ENCODE measurements around the gene PDXDC1.
"Not testable (repeated sequence)": the region's sequence is repeated elsewhere in the genome, so short reads cannot be mapped to it uniquely, and the experiment has no call there.

The PDXDC1 gene, protein sequence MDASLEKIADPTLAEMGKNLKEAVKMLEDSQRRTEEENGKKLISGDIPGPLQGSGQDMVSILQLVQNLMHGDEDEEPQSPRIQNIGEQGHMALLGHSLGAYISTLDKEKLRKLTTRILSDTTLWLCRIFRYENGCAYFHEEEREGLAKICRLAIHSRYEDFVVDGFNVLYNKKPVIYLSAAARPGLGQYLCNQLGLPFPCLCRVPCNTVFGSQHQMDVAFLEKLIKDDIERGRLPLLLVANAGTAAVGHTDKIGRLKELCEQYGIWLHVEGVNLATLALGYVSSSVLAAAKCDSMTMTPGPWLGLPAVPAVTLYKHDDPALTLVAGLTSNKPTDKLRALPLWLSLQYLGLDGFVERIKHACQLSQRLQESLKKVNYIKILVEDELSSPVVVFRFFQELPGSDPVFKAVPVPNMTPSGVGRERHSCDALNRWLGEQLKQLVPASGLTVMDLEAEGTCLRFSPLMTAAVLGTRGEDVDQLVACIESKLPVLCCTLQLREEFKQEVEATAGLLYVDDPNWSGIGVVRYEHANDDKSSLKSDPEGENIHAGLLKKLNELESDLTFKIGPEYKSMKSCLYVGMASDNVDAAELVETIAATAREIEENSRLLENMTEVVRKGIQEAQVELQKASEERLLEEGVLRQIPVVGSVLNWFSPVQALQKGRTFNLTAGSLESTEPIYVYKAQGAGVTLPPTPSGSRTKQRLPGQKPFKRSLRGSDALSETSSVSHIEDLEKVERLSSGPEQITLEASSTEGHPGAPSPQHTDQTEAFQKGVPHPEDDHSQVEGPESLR

DNA sequence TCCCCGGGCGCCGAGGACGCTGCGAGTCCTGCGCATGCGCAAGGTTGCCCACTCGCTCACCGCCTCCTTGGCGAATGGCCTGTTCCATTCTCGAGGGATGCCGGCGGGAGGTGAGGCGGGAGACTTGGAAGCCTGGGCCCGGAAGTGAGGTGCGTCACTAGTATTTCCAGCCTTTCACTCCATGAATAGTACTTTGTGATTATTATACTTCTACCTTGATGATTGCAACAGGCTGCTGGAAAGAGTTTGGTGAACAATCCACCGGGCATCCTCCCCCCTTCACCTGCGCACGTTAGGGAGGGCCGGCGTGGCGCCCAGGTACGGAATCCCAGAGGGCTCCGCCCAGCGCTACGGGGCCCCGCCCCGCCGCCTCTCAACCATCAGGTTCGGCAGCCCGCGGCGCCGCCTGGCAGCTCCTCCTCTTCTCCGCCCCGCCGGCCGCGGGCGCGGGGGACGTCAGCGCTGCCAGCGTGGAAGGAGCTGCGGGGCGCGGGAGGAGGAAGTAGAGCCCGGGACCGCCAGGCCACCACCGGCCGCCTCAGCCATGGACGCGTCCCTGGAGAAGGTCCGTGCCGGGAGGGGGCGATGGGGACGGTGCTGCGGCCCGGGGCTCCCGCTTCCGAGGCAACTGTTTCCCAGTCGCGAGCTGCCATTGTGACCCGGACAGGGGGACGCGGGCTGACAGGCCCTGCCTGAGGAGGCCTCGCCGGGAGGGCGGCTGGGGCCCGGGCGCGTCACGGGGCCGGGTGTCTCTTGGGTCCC, at the start of gene PDXDC1:
Gene PDXDC1 (plus strand): TSS at position 371 of the 762 bp plus-strand sequence. CDS start 174 bp downstream, at position 545.
- DNase-seq (ENCODE audit: low read depth, low spot score), result peak; percentile 66

DNA sequence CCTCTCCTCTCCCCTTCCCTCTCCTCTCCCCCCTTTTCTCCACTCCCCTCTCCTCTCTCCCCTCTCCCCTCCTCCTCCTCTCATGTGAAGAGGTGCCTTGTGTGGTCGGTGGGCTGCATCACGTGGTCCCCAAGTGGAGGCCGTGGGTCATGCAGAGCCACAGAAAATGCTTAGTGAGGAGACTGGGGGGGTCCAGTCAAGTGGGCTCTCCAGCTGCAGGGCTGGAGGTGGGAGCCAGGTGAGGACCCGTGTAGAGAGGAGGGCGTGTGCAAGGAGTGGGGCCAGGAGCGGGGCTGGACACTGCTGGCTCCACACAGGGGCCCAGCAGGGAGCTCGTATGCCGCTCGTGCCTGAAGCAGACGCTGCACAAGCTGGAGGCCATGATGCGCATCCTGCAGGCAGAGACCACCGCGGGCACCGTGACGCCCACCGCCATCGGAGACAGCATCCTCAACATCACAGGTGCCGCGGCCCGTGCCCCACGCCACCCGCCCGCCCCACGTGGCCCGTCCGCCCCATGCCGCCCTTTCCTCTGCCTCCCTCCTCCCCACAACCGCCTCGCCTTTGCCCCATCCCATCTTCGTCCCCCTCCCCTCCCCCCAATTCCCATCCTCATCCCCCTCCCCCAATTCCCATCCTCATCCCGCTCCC, 46.6 kb upstream of the PDXDC1 start:
- DNase-seq (ENCODE audit: low read depth, low spot score), result not testable (repeated sequence)

DNA sequence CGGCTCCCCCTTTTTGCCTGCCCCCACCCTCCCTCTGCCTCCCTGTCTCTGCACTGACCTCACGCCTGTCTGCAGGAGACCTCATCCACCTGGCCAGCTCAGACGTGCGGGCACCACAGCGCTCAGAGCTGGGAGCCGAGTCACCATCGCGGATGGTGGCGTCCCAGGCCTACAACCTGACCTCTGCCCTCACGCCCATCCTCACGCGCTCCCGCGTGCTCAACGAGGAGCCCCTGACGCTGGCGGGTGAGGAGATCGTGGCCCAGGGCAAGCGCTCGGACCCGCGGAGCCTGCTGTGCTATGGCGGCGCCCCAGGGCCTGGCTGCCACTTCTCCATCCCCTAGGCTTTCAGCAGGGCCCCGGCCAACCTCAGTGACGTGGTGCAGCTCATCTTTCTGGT, 45.6 kb upstream of the PDXDC1 start:
- not testable (repeated sequence) for DNase-seq (ENCODE audit: low read depth, low spot score)

DNA sequence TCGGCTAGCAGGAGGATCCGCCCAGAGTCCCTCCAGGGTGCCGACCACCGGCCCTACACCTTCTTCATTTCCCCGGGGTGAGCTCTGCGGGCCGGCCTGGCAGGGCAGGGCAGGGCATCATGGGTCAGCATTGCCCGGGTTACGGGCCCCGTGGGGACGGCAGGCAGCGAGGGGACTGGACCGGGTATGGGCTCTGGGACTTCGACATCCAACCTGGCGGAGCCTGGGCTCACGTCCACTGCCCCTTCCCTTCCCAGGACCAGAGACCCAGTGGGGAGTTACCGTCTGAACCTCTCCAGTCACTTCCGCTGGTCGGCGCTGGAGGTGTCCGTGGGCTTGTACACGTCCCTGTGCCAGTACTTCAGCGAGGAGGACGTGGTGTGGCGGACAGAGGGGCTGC, 44.6 kb upstream of the PDXDC1 start:
- DNase-seq (ENCODE audit: low read depth, low spot score), result not testable (repeated sequence)

DNA sequence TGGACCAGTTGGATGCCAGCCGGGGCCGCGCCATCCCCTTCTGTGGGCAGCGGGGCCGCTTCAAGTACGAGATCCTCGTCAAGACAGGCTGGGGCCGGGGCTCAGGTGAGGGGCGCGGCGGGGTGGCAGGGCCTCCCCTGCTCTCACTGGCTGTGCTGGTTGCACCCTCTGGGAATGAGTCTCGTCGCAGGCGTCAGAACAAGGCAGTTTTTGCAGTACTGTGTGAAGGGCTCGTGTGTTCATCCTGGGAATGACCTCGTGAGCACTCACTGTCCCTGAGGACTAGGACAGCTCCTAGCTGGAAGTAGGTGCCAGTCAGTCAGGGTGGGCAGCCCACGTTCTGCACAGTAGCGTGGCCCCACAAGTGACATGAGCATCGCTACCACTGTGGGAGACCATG, 43.9 kb upstream of the PDXDC1 start:
- DNase-seq (ENCODE audit: low read depth, low spot score), result not testable (repeated sequence)

DNA sequence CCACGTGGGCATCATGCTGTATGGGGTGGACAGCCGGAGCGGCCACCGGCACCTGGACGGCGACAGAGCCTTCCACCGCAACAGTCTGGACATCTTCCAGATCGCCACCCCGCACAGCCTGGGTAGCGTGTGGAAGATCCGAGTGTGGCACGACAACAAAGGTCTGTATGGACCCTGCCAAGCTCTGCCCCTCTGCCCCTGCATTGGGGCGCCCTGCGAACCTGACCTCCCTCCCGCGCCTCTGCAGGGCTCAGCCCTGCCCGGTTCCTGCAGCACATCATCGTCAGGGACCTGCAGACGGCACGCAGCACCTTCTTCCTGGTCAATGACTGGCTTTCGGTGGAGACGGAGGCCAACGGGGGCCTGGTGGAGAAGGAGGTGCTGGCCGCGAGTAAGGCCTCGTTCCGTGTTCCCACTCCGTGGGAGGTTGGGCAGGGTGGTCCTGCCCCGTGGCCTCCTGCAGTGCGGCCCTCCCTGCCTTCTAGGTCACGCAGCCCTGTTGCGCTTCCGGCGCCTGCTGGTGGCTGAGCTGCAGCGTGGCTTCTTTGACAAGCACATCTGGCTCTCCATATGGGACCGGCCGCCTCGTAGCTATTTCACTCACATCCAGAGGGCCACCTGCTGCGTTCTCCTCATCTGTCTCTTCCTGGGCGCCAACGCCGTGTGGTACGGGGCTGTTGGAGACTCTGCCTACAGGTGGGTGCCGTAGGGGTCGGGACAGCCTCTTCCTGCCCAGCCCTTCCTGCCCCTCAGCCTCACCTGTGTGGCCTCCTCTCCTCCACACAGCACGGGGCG, 42.0 kb upstream of the PDXDC1 start:
- DNase-seq (ENCODE audit: low read depth, low spot score), result not testable (repeated sequence)

DNA sequence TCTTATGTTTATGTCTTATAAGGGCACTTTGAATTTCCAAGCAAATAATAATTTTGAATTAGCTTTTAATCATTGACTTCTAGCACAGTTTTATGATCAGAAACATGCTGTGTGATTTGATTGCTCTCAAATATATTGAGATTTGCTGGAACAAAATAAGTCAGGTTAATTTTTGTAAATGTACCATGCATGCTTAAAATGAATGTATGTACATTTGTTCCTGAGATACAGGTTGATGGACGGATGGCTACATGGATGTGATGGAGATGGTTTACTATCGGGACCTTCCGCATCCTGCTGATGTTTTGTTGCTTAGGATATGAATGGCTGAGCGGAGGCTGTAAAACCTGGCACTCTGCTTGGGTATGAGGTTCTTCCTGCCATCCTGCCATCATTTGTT, 37.7 kb upstream of the PDXDC1 start, which contains the start of gene NPIPA1:
Gene NPIPA1 (plus strand): TSS at position 301 of the 400 bp plus-strand sequence. CDS start 0 bp downstream, at position 301.
- DNase-seq (ENCODE audit: low read depth, low spot score), result not testable (repeated sequence)

DNA sequence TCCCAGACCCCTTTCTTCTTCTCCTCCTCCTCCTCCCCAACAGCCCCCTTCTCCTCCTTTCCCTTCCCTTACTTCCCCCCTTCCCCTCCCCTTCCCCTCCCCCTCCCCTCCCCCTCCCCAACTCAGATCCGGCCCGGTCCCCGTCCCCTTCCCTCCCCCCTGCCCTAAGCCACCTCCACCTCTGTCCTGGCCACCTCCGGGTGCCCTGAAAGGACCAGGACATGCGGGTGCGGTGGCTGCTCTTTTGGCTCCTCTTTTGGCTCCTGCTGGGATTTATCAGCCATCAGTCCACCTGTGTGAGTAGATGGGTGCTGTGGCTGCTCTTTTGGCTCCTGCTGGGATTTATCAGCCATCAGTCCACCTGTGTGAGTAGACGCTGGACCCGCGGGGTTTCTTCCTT, 36.8 kb upstream of the PDXDC1 start:
- not testable (repeated sequence) for DNase-seq (ENCODE audit: low read depth, low spot score)

DNA sequence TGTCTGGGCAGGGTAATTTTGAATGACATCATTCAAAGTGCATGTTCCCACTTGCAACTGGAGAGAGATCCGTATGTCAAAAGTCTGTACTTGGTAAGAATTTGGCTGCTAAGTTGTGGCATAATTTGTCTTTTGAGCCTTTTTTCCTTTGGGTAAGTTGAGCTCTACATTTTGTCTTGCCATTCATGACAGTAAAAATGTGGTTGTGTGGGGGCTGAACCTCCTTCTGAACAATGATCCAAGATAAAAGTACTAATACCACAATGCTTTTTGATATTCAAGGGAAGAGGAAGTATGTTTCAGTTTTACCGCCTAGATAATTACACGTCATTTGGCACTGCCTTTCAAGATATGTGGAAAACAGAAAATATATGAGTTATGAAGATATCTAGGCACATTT, 32.1 kb upstream of the PDXDC1 start:
- DNase-seq (ENCODE audit: low read depth, low spot score), result not testable (repeated sequence)

DNA sequence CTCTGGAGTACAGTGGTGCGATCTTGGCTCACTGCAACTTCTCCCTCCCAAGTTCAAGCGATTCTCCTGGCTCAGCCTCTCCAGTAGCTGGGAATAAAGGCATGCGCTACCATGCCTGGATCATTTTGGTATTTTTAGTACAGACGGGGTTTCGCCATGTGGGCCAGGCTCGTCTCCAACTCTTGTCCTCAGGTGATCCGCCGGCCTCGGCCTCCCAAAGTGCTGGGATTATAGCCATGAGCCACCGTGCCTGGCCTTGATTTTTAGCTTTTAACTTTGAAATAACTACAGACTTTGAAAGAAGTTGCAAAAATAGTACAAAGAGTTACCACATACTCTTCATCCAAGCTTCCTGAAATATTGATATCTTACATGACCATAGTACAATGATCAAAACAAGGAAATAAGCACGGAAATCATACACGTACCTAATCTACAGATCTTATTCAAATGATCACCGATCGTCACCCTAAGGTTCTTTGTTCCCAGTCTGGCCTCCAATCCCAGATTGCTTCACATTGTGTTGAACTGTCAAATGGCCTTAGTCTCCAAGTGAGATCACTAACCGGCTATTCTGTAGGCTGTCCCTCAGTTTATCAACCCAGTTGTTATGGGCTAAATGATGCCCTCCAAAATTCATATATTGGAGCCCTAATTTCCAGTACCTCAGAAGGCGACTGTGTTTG, 19.1 kb upstream of the PDXDC1 start:
- no peak for DNase-seq (ENCODE audit: low read depth, low spot score)

DNA sequence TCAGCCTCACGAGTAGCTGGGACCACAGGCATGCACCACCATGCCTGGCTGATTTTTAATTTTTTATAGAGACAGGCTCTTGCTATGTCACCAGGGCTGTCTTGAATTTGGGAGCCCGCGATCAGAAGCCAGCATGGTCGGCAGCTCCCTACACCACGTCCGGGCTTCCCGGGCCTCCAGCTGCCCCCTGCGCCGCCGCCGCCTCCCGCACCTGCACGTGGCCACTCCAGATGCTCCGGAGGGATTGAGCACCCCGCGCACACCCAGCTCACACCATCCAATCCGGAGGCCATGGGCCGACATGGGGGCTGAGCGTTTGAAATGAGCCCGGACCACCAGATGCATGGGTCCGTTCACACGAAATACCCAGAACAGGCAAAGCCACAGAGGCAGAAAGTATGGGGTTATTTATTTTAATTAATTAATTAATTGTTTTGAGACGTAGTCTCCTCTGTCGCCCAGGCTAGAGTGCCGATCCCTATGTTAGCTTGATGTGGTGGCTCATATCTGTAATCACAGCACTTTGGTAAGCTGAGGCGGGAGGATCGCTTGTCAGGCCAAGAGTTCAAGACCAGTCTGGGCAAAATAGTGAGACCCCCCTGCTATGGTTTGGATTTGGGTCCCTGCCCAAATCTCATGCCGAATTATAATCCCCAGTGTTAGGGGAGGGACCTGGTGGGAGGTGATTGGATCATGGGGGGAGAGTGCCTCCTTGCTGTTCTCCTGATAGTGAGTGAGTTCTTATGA, 17.1 kb upstream of the PDXDC1 start:
- no peak for DNase-seq (ENCODE audit: low read depth, low spot score)

DNA sequence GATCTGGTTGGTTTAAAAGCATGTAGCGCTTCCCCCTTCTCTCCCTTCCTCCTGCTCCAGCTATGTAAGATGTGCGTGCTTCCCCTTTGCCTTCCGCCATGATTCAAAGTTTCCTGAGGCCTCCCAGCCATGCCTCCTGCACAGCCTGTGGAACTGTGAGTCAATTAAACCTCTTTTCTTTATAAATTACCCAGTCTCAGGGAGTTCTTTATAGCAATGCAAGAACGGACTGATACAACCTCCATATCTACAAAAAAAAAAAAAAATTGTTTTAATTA, 16.6 kb upstream of the PDXDC1 start:
- DNase-seq (ENCODE audit: low read depth, low spot score), result no peak

DNA sequence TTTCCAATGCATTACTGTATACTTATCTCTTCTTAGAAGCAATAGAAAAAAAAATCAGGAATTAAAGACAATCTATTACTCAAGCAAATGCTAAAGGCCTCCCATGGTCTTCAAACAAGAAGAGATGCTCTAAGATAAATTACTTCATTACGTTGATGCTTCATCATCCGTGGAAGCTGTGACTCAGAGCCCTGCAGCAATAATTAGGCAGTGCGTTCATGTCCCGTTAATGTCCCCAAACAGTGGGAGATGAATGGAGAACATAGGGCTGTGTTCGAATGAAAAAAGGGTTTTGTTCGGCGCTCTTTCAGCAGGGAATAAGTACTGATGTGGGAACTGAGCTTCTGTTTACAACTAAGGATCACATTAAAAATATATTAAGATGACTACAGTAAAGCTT, 15.9 kb upstream of the PDXDC1 start:
- no peak for DNase-seq (ENCODE audit: low read depth, low spot score)

DNA sequence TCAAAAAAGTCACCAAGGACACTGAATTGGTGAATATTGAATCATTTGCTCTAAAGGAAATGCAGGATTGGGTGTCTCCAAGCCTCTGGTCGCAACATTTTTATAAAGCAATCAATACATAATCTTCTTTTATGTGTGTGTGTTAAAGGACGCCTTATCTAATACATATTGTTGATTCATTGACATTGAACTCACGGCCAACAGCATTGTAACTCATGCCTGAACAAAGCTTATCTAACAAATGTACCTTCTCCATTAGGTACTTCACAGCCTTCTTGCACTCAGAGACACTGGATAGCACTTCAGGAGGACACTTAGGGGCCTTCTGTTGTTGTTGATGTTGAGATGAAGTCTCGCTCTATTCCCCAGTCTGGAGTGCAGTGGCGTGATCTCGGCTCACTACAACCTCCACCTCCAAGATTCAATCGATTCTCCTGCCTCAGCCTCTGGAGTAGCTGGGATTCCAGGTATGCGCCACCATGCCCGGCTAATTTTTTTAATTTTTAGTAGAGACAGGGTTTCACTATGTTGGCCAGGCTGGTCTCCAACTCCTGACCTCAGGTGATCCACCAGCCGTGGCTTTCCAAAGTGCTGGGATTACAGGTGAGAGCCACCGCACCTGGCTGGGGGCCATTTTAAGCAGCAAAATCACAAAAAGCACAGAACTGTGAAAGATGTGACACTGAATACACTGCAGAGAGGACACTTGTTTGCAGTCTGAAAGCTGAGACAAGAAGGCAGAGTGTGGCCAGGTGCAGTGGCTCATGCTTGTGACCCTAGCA, 13.2 kb upstream of the PDXDC1 start:
- DNase-seq (ENCODE audit: low read depth, low spot score), result no peak

DNA sequence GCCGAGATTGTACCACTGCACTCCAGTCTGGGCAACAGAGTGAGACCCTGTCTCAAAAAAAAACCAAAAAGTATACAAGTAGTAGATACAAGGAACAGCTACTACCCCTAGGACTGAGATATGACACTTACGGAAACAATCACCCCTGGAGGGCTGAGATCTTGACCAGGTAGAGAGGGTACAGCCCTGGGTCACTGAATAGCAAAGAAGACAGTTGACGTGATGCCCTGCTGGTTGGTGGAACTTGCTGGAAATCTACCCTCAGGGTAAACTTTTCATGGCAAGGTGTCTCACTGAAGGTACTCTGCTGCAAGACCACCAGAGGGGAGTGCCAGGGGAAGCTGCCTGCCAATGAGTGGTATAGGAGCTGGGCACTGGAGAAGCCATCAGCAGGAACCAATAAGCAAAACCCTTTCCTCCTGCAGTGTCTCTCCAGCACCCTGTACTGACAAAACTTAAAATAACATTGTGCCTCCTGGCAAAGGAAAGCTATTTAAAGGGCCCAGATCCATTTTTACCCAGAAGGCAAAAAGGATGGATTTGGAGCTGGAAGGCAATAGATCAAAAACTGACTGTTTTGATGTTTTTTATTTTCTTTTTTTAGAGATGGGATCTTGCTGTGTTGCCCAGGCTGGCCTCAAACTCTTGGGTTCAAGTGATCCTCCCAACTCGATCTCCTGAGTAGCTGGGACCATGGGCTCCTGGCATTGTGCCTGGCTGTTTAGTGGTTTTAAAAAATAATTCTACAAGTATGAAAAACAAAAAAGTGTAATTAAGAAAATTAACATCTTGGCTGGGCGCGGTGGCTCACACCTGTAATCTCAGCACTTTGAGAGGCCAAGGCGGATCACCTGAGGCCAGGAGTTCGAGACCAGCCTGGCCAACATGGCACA, 11.3 kb upstream of the PDXDC1 start:
- no peak for DNase-seq (ENCODE audit: low read depth, low spot score)

DNA sequence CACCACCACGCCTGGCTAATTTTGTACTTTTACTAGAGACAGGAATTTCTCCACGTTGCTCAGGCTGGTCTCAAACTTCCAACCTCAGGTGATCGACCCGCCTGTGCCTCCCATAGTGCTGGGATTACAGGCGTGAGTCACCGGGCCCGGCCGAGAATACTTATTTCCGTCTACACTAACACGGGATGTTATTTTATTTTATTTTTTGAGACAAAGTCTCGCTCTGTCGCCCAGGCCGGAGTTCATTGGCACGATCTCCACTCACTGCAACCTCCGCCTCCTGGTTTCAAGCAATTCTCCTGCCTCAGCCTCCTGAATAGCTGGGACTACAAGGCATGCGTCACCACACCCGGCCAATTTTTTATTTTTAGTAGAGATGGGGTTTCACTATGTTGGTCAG, 9.5 kb upstream of the PDXDC1 start:
- DNase-seq (ENCODE audit: low read depth, low spot score), result no peak

DNA sequence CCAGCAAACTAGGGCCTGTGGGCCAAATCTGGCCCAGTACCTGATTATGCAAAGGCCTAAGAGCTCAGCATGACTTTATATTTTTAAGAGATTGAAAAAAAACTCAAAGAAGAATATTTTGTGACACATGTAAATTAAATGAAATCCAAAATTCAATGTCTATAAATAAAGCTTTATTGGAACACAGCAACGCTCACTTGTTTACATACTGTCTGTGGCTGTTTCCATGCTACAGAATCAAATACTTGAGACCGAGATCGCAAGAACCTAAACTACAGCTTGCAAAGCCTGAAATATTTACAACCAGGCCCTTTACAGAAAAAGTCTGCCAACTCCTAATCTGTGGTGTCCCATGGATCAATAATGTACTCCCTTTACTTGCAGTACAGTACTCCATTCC, 5.0 kb upstream of the PDXDC1 start:
- not testable (repeated sequence) for DNase-seq (ENCODE audit: low read depth, low spot score)
